H9 (cell line): ENCODE data around the gene WDR89. TPM values are rescaled to one million over a fixed set of nuclear protein-coding genes. Genes with fewer than 3 reads are reported as not detected.

Experiments
- DNase-seq: peaks from one replicate; pipeline ENCODE4 v3.0.0-alpha.2; 2017
- H2AFZ ChIP-seq: one replicate; pipeline ENCODE4 v1.6.1; 2013; ENCODE audit warnings: mild to moderate bottlenecking, low read length, control low read depth, moderate library complexity
- H2AK5ac ChIP-seq: 2 replicates; pipeline ENCODE4 v1.6.1; 2013; ENCODE audit warnings: low read length, control low read depth, mixed read lengths; ENCODE audit not compliant: insufficient read length
- H2BK120ac ChIP-seq: one replicate; pipeline ENCODE4 v1.6.1; 2013; ENCODE audit warnings: low read depth, mild to moderate bottlenecking, low read length, control low read depth, inconsistent platforms; ENCODE audit not compliant: poor library complexity, severe bottlenecking
- H2BK12ac ChIP-seq: 2 replicates; pipeline ENCODE4 v1.6.1; 2013; ENCODE audit warnings: low read length, control low read depth, mixed read lengths, low read depth; ENCODE audit not compliant: insufficient read length
- H2BK15ac ChIP-seq: 2 replicates; pipeline ENCODE4 v1.6.1; 2013; ENCODE audit warnings: low read depth, low read length, control low read depth
- H2BK20ac ChIP-seq: one replicate; pipeline ENCODE4 v1.6.1; 2013; ENCODE audit warnings: low read depth, mild to moderate bottlenecking, low read length, control low read depth, inconsistent platforms; ENCODE audit not compliant: poor library complexity, severe bottlenecking
- H2BK5ac ChIP-seq: 2 replicates; pipeline ENCODE4 v1.6.1; 2013; ENCODE audit warnings: low read length, control low read depth, mixed read lengths; ENCODE audit not compliant: insufficient read length
- H3K14ac ChIP-seq: 2 replicates; pipeline ENCODE4 v1.6.1; 2013; ENCODE audit warnings: low read length, control low read depth; ENCODE audit not compliant: insufficient read depth
- H3K18ac ChIP-seq: 2 replicates; pipeline ENCODE4 v1.6.1; 2013; ENCODE audit warnings: low read depth, mild to moderate bottlenecking, mixed read lengths, low read length, control low read depth; ENCODE audit not compliant: insufficient read length
- H3K23ac ChIP-seq: 2 replicates; pipeline ENCODE4 v1.6.1; 2013; ENCODE audit warnings: low read length, control low read depth, mixed read lengths, low read depth; ENCODE audit not compliant: insufficient read length
- H3K23me2 ChIP-seq: 2 replicates; pipeline ENCODE4 v1.6.1; 2013; ENCODE audit warnings: low read depth, mild to moderate bottlenecking, mixed read lengths, low read length, control low read depth; ENCODE audit not compliant: insufficient read length, poor library complexity, severe bottlenecking
- H3K27ac ChIP-seq: 2 replicates; pipeline ENCODE4 v1.5.1; 2013; ENCODE audit warnings: low read length, control low read depth, mixed read lengths, low read depth; ENCODE audit not compliant: insufficient read length
- H3K27me3 ChIP-seq: 2 replicates; pipeline ENCODE4 v1.6.1; 2013; ENCODE audit warnings: low read length, control low read depth, inconsistent platforms; ENCODE audit not compliant: insufficient read depth
- H3K4ac ChIP-seq: 2 replicates; pipeline ENCODE4 v1.6.1; 2013; ENCODE audit warnings: low read depth, mild to moderate bottlenecking, control low read depth, inconsistent platforms, low read length, moderate library complexity
- H3K4me1 ChIP-seq: 2 replicates; pipeline ENCODE4 v1.6.1; 2013; ENCODE audit warnings: low read length, control low read depth, inconsistent platforms; ENCODE audit not compliant: insufficient read depth
- H3K4me2 ChIP-seq: 2 replicates; pipeline ENCODE4 v1.6.1; 2013; ENCODE audit warnings: low read length, control low read depth, mixed read lengths; ENCODE audit not compliant: insufficient read length, insufficient read depth
- H3K56ac ChIP-seq: 2 replicates; pipeline ENCODE4 v1.6.1; 2013; ENCODE audit warnings: low read depth, mild to moderate bottlenecking, mixed read lengths, low read length, control low read depth; ENCODE audit not compliant: insufficient read length
- H3K79me1 ChIP-seq: 2 replicates; pipeline ENCODE4 v1.6.1; 2013; ENCODE audit warnings: low read depth, mild to moderate bottlenecking, moderate library complexity, low read length, control low read depth, inconsistent platforms; ENCODE audit not compliant: insufficient read depth, poor library complexity, severe bottlenecking
- H3K79me2 ChIP-seq: 2 replicates; pipeline ENCODE4 v1.6.1; 2013; ENCODE audit warnings: low read length, control low read depth, inconsistent platforms; ENCODE audit not compliant: insufficient read depth
- H3K9ac ChIP-seq: 2 replicates; pipeline ENCODE4 v1.6.1; 2013; ENCODE audit warnings: low read length, control low read depth, mixed read lengths; ENCODE audit not compliant: insufficient read length; ENCODE audit errors: extremely low read depth
- H3K9me3 ChIP-seq: one replicate; pipeline ENCODE4 v1.6.1; 2013; ENCODE audit warnings: low read depth, low read length, inconsistent platforms; ENCODE audit not compliant: control insufficient read depth
- H3T11ph ChIP-seq: one replicate; pipeline ENCODE4 v1.6.1; 2013; ENCODE audit warnings: mild to moderate bottlenecking, low read length, control low read depth, inconsistent platforms
- H4K20me1 ChIP-seq: one replicate; pipeline ENCODE4 v1.6.1; 2013; ENCODE audit not compliant: control insufficient read depth, insufficient read length, insufficient read depth
- H4K5ac ChIP-seq: 2 replicates; pipeline ENCODE4 v1.6.1; 2013; ENCODE audit warnings: low read depth, mild to moderate bottlenecking, mixed read lengths, low read length, control low read depth; ENCODE audit not compliant: insufficient read length
- H4K8ac ChIP-seq: replicated peaks from 2 replicates; pipeline ENCODE4 v1.6.1; 2013; ENCODE audit warnings: low read length, control low read depth, mixed read lengths, low read depth; ENCODE audit not compliant: insufficient read length
- H4K91ac ChIP-seq: 2 replicates; pipeline ENCODE4 v1.6.1; 2013; ENCODE audit warnings: low read depth, mild to moderate bottlenecking, moderate library complexity, mixed read lengths, low read length, control low read depth; ENCODE audit not compliant: insufficient read length
- H3K27ac Mint-ChIP-seq, 3 experiments: 2 replicates in 2 of 3; 3 replicates in 1 of 3; pipeline ENCODE4 v1.8.0; 2020 to 2021; ENCODE audit warnings: mixed read lengths in 3 of 3, mild to moderate bottlenecking in 1 of 3, moderate library complexity in 1 of 3
- H3K27me3 Mint-ChIP-seq: 2 replicates; pipeline ENCODE4 v1.8.0; 2021; ENCODE audit warnings: low read depth, mild to moderate bottlenecking, moderate library complexity, mixed read lengths
- H3K36me3 Mint-ChIP-seq, 3 experiments: 2 replicates in 2 of 3; 3 replicates in 1 of 3; pipeline ENCODE4 v1.8.0; 2020 to 2021; ENCODE audit warnings: low read depth in 3 of 3, mixed read lengths in 3 of 3; ENCODE audit not compliant: insufficient read depth in 1 of 3
- H3K4me1 Mint-ChIP-seq, 2 experiments: 2 replicates each; pipeline ENCODE4 v1.8.0; 2020; ENCODE audit warnings: mixed read lengths in 2 of 2
- H3K4me3 Mint-ChIP-seq, 2 experiments: 2 replicates in 1 of 2; 3 replicates in 1 of 2; pipeline ENCODE4 v1.8.0; 2020 to 2021; ENCODE audit warnings: mild to moderate bottlenecking in 2 of 2, mixed read lengths in 2 of 2, moderate library complexity in 1 of 2
- H3K9me3 Mint-ChIP-seq, 2 experiments: 2 replicates in 1 of 2; 3 replicates in 1 of 2; pipeline ENCODE4 v1.8.0; 2020; ENCODE audit warnings: mild to moderate bottlenecking in 2 of 2, mixed read lengths in 2 of 2, moderate library complexity in 1 of 2
- CTCF ChIP-seq: fragments of 200-600 bp; sonication (generic); conservative IDR thresholded peaks from 3 replicates; pipeline ENCODE4 v1.8.0; 2021; ENCODE audit warnings: antibody characterized with exemption, mild to moderate bottlenecking
- total RNA-seq: library from RNA; stranded (reverse); gene quantifications from 2 replicates; pipeline ENCODE4 v1.2.1, GENCODE V29; 2021

The WDR89 gene
- total RNA-seq, 1 experiment from 2014 or later = 24.0 TPM

DNA sequence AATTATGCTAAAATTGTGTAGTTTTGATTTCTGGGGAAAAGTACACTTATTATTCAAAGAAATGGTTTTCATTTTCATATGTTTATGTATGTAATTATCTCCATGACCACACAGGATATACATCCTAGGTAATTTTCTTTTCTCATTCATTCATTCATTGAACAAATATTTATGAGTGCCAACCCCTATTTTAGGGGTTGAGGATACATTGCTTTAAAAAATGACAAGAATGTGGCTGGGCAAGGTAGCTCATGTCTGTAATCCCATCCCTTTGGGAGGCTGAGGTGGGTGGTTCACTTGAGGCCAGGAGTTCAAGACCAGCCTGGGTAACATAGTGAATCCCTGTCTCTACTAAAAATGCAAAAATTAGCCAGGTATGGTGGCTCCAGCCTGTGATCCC, 45.3 kb upstream of the WDR89 start:
- no peak overlapping the region for H3K4me3 Mint-ChIP-seq
- no peak overlapping the region for H4K91ac ChIP-seq
- H3K79me2 ChIP-seq = no peaks in the 10 kb centered on the region
- H3K27ac ChIP-seq = no peak overlapping the region
- no peaks in the 10 kb centered on the region for H3K23me2 ChIP-seq
- no peaks in the 10 kb centered on the region for H3K27me3 Mint-ChIP-seq
- no peak overlapping the region for H2BK120ac ChIP-seq
- no peaks in the 10 kb centered on the region for H3K36me3 Mint-ChIP-seq
- H4K5ac ChIP-seq = no peak overlapping the region
- no peak for DNase-seq
- H4K20me1 ChIP-seq = no peaks in the 10 kb centered on the region
- no peaks in the 10 kb centered on the region for H3K9me3 ChIP-seq
- no peak overlapping the region for H3K18ac ChIP-seq
- no peak overlapping the region for H2AK5ac ChIP-seq
- no peaks in the 10 kb centered on the region for H3K4me1 ChIP-seq
- H3K23ac ChIP-seq = no peak overlapping the region
- H3K9ac ChIP-seq = no peak overlapping the region
- no peak overlapping the region for H3K56ac ChIP-seq
- no peak for TF ChIP-seq CTCF
- no peak overlapping the region for H2BK12ac ChIP-seq
- no peaks in the 10 kb centered on the region for H3K27me3 ChIP-seq
- no peak overlapping the region for H3K4ac ChIP-seq
- no peak overlapping the region for H2BK20ac ChIP-seq
- H2AFZ ChIP-seq = no peak overlapping the region
- no peak overlapping the region for H2BK15ac ChIP-seq
- H3T11ph ChIP-seq = no peak overlapping the region
- H3K79me1 ChIP-seq = no peaks in the 10 kb centered on the region
- no peak overlapping the region for H3K27ac Mint-ChIP-seq
- no peak overlapping the region for H4K8ac ChIP-seq
- no peak overlapping the region for H2BK5ac ChIP-seq
- H3K14ac ChIP-seq = no peak overlapping the region
- H3K4me1 Mint-ChIP-seq = no peaks in the 10 kb centered on the region
- H3K4me2 ChIP-seq = no peak overlapping the region
- no peaks in the 10 kb centered on the region for H3K9me3 Mint-ChIP-seq
